ENCODE data around the gene ALPK3.

GRCh38 chr15:84910928-84911623, 93.9 kb downstream of the ALPK3 start:
- TF ChIP-seq CTCF (conservative IDR thresholded peaks at IDR 0.05) (no peak), ZFX (IDR thresholded peaks at IDR 0.05) (no peak)

All from C4-2B (cell line).